D721Med (cell line): ENCODE results near the gene JAK1.

Experiments used
- DNase-seq: peaks from one replicate; pipeline ENCODE4 v3.0.0; 2011; ENCODE audit warnings: low spot score; ENCODE audit not compliant: insufficient read length
- FAIRE-seq: peaks from 2 replicates; lab custom pipeline; 2011; peaks lifted over from hg19 to GRCh38; lab: Jason Lieb, UNC
- TF ChIP-seq, protein P1 (sequence below): IDR thresholded peaks from 2 replicates; pipeline ENCODE4 v1.5.1; 2012; ENCODE audit warnings: mild to moderate bottlenecking, control low read depth; ENCODE audit not compliant: insufficient read depth; ENCODE audit errors: missing control alignments

Gene JAK1

DNA sequence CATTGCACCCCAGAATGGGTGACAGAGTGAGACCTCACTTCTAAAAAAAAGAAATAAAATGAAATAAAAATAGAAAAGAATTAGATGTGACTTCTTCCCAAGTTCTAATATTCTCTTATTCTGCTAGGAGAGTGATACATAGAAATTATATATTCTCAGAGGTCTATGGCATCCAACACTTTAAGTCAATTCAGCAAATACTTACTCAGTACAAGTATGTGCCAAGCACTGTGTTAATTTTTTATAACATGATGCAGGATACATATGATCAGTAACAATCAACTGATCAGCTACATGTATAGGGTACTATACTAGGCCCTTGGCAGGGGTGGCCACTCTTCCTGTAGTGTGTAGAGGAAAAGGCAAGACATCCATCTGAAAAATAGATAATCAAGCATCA is 13.0 kb upstream of the JAK1 start:
- no peak for FAIRE-seq
- DNase-seq: no peak
- TF ChIP-seq, protein P1, sequence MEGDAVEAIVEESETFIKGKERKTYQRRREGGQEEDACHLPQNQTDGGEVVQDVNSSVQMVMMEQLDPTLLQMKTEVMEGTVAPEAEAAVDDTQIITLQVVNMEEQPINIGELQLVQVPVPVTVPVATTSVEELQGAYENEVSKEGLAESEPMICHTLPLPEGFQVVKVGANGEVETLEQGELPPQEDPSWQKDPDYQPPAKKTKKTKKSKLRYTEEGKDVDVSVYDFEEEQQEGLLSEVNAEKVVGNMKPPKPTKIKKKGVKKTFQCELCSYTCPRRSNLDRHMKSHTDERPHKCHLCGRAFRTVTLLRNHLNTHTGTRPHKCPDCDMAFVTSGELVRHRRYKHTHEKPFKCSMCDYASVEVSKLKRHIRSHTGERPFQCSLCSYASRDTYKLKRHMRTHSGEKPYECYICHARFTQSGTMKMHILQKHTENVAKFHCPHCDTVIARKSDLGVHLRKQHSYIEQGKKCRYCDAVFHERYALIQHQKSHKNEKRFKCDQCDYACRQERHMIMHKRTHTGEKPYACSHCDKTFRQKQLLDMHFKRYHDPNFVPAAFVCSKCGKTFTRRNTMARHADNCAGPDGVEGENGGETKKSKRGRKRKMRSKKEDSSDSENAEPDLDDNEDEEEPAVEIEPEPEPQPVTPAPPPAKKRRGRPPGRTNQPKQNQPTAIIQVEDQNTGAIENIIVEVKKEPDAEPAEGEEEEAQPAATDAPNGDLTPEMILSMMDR: no peak

DNA sequence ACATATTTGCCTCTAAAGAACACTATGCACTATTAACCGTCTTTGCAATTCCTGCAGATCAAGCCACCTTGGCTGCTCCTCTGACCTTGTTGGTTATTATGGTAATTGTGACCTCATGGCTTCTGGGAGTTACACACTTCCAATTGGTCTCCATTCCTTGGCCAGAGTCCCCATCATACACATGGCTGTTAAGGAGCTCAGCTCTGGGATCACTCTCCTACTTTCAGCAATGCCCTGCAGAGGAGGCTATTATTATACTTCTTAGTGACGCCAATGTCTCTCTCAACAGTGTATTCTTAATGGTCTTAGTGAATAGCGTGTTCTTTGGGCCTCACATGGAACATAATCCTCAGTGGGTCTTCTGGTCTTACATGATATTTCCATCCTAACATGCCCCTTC is 10.0 kb upstream of the JAK1 start:
- TF ChIP-seq, protein P1: no peak
- DNase-seq (no peak), FAIRE-seq (no peak)

DNA sequence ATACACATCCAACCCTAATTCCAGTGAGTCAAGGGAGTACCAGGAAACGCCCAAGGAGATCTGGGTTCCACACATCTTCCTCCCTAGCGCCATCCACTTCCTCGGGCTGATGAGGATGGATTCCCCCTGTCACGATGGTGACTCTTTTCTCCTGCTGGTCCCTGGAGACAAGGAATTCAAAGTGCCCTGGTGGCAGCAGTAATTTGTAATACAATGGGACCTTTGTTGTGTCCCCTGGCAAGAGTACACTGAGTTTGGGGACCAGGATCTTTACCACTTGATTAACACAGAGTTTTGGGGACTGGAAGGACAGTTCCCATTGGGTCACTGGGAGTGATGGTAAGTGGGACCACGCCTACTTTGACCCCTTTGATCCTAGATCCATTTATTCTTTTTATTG is 9.4 kb upstream of the JAK1 start:
- TF ChIP-seq, protein P1: no peak
- no peak for DNase-seq
- no peak for FAIRE-seq

DNA sequence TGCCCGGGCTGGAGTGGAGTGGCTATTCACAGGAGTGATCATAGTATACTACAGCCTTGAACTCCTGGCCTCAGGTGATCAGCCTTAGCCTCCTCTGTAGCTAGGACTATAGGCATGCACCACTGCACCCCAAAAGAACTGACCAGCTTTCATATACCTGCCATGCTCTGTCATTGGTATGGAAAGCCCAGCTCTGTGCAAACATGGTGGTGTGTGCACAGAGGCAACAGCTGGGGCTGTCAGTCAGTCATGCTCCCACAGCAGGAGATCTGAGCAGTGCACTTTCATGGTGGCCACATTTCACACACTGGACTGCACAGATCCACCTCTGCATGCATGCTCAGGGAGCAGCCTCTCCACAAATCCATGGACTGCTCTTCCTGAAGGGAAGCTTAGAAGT is 8.8 kb upstream of the JAK1 start:
- TF ChIP-seq, protein P1: no peak
- FAIRE-seq: no peak
- DNase-seq: no peak

DNA sequence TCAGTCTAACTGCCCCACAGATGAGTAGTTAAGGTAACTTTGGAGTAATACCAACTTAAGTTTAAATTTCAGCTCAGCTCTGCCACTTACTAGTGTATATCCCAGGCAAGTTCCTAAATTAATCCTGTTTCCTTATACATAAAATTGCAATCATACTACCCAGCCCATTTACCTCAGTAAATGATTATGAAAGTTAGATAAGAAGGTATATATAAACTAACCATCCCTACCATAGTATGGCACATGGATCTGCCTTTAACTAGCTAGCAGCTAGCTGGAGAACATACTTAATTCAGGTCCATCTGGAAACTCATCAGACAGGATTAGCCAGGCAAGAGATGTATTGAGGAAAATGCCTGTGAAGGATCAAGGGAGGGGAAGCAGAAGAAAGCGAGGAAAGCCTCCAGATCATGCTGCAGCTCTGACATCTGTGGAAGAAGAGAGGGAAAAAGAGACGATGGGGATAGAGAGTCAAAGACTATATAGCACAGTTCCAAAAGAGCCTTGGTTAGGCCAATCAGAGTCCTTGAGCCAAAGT is 8.0 kb upstream of the JAK1 start:
- no peak for DNase-seq
- TF ChIP-seq, protein P1: no peak
- FAIRE-seq: no peak

DNA sequence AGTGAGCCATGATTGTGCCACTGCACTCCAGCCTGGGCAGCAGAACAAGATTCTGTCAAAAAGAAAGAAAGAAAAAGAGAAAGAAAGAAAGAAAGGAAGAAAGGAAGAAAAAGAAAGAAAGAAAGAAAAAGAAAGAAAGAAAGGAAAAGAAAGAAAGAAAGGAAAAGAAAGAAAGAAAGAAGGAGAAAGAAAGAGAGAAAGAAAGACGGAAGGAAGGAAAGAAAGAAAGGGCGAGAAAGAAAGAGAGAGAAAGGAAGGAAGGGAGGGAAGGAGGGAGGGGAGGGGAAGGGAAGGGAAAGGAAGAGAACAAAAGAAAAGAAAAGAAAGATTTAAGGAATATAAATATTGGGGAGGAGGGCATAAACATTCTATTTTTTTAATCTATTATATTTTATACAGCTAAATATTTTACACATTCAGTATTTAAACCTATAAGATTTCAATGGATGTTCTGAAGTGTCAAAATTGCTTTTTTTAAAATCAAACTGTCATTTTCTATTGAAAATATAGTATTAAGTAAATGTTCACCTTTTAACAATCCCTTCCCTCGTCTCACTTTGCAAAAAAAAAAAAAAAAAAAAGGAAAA is 6.8 kb upstream of the JAK1 start:
- DNase-seq (no peak), FAIRE-seq (no peak)
- TF ChIP-seq, protein P1: no peak

DNA sequence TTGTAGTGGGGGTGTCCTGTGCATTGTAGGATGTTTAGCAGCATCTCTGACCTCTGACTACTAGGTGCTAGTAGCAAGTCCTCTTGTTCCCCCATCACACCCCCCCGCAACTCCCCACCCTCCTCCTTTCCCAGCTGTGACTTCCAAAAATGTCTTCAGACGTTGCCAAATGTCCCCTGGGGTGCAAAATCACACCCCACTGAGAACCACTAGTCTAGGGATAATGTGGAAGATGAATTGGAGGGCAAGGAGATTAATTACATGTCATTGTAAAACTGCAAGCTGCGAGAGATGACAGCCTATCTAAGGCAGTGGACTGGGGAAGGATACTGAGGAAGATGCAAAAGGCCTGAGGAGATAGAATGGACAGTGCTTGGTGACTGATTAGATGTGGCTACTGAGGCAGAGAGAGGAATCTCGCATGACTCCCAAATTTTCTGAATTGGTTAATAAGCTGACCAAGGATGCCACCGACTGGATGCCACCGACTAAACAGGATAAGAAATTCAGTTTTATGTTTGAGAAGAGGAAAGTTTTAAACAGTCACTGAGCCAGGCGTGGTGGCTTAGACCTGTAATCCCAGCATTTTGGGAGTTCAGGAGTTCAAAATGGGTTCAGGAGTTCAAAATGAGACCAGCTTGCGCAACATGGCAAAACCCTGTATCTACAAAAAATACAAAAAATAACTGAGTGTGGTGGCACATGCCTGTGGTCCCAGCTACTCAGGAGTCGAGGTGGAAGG is 3.1 kb upstream of the JAK1 start:
- TF ChIP-seq, protein P1: no peak
- DNase-seq (no peak), FAIRE-seq (no peak)
